HG02840 (cell line): ENCODE results near the gene STRA6.

ENCODE experiments used
- ATAC-seq: cut with Tn5 transposase; IDR thresholded peaks from one replicate; pipeline ENCODE4 v1.9.1; 2021; ENCODE audit warnings: mild to moderate bottlenecking, moderate library complexity, moderate number of reproducible peaks; ENCODE audit not compliant: unreplicated experiment, low FRiP score

STRA6 gene, protein sequence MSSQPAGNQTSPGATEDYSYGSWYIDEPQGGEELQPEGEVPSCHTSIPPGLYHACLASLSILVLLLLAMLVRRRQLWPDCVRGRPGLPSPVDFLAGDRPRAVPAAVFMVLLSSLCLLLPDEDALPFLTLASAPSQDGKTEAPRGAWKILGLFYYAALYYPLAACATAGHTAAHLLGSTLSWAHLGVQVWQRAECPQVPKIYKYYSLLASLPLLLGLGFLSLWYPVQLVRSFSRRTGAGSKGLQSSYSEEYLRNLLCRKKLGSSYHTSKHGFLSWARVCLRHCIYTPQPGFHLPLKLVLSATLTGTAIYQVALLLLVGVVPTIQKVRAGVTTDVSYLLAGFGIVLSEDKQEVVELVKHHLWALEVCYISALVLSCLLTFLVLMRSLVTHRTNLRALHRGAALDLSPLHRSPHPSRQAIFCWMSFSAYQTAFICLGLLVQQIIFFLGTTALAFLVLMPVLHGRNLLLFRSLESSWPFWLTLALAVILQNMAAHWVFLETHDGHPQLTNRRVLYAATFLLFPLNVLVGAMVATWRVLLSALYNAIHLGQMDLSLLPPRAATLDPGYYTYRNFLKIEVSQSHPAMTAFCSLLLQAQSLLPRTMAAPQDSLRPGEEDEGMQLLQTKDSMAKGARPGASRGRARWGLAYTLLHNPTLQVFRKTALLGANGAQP

DNA sequence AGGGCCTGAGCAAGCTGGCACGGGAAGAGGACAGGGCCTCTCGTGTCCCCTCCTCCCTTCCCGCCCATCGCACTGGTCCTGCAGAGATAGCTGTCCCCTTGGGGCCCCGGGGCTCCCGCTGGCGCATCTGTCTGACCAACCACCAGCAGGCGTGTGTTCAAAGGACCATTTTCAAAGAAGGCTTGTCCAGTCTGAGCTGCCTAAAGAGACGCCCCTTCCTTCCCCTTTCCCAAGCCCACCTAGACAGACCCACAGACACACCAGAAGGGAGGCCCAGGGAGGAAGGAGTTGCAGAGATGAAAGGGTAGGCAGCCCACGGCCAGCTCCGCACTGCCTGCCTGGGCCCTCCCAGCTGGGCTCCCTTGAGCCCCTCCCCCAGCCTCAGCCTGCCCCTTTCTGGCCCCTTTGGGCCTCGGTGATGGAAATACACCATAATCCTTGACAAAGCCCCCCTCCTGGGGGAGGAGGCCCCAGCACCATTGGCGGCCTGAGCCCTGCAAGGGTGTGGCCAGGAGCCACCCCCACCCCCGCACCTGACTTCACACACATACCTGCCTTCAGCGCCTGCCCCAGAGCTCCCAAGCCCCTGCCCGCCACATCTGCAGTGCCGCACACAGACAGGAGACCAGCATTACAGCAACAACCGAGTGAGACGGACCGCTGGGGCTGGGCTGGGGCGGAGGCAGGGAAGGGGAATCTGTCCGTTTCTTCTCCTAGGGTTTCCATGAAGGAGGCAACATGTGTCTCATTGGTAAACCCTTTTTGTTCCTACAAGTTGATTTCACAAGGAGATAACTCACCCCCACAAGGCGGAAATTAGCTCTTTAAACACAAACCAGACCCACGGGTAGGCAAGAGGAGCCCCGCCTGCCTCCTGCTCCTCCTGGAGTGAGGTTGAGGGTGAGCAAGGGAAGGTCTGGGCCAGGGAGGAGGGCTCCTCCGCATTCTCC, at the start of gene STRA6:
STRA6 (minus strand) TSS at position 336 of the 950 bp plus-strand sequence. CDS start 520 bp downstream, outside the sequence.
- ATAC-seq = no peak

DNA sequence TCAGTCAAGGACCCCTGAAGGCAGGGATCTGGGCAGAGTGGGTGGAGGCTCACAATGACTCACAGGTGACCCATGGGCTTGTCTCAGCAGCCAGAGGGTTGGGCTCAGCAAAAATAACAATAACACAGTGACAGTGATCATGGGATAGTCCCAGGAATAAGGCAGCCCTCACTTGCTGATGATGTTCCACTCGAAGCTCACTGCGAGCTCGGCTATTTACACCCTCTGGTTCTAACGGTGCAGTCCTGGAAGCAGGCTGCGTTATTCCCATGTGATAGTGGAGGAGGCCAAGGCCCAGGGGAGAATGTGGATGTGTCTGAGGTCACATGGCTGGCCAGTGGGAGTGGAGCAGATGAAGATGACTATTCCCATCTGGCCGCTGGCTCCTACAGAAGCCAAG, 49.7 kb upstream of the STRA6 start:
- ATAC-seq = no peak

DNA sequence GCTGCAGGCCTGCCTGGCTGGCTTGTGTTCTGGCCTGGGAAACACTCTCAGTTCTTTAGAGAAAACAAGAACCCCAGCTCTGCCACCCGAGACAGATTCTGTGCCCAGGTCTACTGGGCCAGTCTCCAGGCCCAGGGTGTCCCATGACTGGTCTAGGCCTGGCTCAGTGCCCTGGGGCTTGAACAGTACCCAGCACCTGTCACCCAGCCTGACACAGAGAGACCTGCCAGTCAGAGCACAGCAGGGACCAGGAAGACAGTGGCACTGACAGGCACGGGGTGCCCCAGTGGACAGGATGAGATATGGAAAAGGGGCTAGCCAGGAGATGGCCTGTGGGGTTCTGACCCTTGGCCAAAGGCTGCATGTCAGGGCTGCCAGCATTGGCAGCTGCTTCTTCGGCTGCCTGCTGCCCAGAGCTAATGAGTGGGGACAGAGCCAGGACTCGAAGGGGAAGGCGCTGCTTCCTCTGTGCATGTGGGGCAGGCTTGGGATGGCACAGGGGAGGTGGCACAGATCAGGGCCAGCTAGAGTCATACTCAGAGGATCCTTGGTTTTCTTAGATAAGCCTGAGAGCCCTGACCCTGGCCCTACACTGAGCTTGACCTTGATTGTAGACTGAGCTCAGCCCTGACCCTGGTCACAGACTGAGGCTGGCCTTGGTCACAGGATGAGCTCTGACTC, 48.7 kb upstream of the STRA6 start:
- no peak for ATAC-seq

DNA sequence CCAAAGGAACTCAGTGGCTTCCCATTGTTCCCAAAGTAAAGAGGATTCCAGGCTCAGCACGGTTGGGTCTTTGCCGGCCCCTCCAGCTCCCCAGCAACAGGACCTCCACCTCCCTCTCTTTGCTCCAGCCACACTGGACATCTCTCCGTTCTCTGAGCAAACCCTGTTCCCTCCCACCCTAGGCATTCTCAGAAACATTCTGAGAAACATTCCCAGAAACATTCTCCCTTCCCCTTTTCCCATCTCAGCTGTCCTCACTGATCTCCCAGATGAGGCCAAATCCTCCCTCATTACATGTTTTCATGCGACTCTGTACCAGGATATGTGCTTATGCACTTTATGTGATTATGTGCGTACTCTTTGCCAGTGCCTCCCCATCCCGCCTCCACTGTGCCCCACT, 47.7 kb upstream of the STRA6 start:
- no peak for ATAC-seq

DNA sequence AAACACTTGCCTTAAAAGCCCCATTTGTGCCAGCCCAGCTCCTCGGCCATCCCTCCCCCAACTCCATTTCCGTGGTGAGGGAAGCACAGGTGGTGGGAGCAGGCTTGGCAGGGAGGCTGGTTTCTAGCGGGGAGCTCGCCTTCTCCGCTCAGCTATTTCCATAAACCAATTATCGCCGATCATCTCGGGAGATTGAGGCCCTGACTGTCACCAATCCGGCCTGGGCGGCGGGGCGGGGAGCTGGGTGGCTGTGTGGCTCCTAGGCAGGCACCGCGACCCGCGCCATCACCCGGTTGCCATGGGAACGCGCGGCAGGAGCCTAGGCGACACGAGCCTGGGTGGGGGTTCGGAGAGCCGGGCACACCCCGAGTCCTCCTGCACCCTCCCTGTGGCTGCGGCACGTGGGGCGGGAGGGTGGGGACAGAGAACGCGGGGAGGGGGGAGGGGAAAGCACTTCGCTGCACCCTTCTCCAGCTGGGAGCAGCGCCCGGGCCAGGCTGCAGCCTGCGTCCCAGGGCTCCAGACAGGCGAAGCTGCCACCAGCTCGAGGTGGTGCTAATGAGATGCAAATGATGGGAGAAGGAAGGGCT, 42.9 kb upstream of the STRA6 start:
- no peak for ATAC-seq

DNA sequence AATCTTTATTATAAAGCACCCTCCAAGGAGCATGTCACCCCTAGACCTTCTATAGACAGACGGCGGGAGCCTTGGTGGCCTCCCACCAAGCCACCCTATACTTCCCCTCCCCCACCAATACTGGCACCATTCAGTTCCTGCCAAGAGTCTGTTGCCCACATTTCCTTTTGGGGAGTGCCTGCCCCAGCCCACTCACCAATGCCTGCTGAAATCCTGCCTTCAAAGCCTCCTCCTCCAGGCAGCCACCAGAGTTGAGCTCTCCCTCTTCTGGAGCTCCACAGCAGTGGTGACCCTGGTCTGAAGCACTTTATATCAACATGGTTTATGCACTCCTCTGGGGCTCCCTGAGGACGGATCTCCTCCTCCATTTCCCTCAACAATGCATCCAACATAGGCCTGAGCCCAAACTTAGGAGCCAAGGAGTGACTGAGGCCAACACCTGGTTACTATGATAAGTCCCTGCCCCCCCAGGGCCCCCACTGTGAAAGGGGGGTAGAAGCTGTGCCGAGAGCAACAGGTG, 42.3 kb upstream of the STRA6 start:
- no peak for ATAC-seq

DNA sequence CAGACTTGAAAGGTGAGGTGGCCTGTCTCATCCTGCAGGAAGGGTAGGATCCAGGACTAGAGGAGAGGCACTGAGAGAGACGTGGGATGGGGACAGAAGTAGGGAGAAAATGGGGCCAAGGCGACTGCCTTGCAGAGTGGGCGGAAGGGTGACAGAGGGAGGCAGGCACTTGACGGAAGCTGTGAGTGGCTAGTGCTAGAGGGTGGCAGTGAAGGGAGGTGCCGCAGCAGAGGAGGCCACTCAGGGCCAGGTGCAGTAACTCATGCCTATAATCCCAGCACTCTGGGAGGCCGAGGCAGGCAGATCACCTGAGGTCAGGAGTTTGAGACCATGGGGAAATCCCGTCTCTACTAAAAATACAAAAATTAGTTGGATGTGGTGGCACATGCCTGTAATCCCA, 40.8 kb upstream of the STRA6 start:
- ATAC-seq = no peak

DNA sequence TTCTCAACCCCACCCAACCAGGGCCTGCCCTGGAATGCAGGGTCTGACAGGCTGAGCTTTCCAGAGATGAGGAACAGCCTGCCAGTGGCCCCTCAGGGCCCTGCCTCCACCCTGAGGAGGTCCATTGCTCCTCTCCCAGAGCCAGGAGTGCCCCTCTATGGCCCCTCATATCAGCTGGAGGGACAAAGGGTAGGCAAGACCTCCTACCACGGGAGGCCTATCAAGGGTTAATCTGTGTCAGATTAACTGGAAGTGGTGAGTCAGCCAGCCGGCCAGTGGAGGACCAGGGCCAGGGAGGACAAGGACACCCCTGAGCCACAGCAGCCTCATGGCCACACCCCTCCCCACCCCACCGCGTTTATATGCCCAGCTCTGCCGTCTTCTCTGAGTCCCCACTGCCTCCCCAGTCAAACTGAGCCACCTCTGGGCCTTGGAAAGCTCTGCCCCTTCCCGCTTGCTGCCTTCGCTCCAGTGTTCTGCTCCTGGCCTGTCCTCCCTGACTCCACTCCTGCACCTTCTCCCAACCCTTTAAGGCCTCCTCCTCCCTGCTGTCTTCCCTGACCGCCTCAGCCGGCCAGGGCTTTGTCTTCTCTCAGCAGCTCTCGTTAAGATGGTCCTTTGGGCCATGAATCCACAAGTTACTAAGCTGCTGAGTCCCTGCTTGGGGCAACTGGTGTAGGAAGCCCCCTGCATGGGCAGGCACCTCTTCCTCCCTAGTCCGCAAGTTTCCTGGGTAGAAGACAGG, 40.0 kb upstream of the STRA6 start:
- no peak for ATAC-seq

DNA sequence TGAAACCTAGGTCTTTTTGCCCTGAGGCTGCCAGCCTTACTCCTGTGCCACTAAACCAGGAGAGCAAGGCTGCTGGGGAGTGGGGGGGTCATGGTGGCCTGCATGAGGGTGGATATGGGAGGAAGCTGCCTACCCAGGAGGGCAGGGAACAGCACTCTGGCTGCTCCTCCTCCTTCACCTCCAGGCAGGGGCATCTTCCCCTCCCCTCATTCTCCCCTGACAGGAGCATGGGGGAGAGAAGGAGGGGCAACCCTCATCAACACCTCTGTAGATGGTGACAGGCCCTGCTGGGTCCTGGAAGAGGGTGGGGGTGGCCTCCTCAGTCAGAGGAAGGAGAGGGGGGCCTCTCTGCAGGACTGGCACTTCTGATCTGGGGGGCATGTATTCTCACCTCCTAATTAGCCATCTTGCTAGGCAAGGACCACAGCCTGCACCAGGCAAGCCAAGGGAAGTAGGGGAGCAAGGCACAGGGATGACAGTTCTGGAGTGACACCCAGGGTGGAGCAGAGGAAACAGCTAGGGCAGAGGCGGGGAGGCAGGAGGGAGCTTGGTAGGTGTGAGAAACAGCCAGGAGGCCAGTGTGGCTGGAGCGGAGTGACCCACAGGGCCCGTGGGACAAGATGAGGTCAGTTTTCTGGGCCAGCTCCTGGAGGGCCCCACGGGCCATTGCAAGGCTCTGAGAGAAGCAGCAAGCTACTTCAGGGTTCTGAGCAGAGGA, 38.5 kb upstream of the STRA6 start:
- no peak for ATAC-seq

DNA sequence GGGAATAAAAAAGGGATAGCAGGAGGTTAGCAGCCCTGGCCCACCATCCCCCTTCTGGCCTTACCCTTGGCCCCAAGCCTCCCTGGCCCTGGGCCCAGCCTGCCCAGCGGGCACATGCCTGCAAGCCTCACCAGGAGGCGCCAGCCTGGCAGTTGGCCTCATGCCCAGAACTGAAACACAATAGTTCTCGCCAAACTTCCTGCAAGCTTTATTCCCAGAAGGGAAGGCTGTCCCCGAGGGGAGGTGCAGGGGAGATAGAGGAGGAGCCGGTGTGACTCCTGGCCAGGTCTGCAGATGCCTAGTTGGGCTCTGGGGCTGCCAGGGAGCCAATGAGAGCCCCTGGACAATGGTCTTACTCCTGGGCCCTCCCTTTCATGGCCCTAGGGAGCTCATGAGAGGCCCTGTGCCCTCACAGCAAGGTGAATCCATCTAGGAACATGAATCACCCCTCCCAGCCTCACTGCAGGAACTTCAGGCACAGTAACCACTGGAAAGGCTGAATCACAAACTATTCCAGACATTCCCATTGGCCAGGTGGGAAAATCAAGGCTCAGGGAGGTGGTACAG, 37.5 kb upstream of the STRA6 start:
- no peak for ATAC-seq

DNA sequence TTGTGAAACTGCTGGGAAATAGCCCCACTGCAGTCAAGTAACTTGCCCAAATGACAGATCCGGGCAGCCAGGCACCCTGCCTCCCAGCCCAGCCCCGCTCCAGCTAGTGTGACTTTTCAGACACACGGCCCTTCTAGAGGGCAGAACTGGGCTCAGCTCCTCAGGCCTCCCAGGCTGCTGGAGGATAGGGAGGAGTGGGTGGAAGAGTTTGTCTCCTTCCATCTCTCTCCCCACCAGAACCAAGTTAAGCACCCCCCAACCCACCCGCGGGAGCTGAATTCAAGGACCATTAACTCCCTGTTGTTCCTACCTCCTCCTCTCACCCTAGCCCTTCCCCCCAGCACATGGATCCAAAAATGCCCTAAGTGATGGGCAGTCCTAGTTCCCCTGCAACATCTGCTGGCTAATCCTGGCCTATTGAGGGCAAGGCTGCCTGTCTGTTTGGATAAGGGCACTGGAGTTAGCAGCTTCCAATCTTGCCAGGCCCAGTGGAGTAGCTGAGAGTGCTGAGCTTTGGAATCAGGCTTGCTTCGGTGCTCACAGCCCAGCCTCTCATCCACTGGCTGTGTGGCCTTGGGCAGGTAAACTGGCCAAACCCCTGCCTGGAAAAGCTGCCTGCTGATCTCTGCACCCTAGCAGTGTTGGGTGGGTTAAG, 36.6 kb upstream of the STRA6 start:
- no peak for ATAC-seq

DNA sequence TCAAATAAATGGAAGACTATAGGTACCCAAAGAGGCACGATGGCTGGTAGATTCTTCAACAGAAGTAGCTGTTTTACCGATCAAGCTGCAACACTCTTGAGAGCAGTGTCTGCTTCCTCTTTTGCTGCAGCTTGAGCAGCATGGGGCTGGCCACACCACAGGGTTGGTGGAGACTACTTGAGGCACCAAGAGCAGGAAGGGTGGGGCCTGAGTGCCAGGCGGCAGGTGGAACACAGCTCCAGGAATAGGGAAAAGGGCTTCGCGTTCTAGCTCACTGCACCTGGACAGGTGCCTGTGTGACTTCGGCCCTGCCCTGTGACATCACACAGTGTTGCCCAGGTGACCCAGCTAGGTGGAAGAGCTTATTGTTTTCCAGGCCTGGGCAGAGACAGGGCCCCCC, 33.4 kb upstream of the STRA6 start, which contains the start of gene CCDC33:
CCDC33 (plus strand) TSS at position 365 of the 400 bp plus-strand sequence. CDS start 394 bp downstream, outside the sequence.
- no peak for ATAC-seq

DNA sequence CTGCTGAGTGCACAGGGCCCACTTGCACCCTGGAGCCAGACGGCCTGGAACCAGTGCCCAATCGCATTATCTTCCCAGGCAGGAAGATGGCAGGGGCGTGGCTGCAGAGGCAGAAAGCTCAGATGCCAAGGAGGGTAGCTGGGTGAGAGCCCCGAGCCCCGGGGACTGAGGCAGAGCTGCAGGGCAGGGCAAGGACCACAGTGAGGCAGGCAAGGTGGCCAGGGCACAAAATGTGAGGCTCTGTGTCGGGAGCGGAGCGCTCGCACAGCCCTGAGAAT, 31.9 kb upstream of the STRA6 start:
- ATAC-seq = no peak

DNA sequence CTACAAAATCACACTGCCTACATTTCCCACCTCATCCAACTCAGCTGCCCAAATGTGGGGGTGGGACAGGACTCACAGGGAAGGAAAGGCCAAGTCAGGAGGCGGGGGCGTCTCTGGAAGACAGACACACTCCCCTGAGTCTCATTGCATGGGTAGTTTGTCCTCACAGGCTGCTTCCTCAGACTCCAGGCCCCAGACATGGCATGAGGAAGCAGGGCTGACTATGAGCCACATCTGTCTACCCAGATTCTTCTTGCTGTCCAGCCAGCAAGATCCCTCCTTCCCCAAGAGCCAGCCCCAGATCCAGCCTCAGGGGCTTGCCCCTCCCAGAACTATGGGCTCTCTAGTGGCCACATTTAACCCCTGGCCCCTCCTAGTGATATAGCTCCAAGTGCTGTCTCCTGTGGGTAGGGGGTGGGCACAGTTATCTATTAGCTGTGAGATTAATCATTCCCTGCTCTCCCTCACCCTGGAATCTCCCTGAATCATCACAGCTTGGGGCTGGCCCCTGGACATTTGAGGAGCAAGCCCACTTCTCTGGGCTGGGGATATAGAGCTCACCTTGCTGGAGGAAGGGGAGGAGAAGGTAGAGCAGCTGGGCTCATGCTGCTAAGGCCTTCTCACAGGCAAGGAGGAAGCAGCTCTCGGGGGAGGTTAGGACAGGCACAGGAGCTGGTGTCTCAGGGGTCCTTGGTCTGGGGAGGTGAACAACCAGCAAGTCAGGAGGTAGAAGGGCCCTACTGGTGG, 31.4 kb upstream of the STRA6 start:
- no peak for ATAC-seq

DNA sequence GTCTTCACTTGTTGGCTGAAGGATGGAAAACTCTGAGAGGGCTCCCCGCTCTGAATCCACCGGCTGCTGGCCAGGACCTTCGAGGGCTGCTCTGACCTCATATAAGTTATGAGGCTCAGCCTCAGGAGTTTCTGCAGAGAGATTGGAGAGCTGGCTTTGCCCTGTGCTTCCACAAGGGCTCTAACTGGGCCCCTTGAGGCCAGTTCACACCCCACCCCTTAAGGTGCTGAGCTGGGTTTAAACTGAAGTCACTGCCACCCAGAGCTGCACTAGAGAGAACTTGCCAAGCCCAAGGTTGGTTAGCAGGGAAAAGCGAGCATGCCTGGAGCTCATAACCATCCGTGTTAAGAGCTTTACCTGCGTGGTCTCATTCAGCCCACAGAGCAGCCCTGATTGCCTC, 30.8 kb upstream of the STRA6 start:
- ATAC-seq = no peak

DNA sequence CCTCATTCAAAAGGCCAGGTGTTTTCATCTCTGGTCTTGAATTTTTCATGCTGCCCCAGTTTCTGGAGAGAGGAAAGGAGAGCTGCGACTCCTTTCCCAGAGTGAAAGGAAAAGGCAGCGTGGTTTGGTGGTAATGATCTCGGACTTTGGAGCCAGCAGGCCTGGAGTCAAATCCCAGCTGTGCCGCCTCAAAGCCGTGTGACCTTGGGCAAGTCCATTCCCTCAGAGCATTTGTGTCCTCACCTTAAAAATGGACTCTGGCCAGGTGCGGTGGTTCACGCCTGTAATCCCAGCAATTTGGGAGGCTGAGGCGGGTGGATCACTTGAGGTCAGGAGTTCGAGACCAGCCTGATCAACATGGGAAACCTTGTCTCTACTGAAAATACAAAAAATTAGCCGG, 28.9 kb upstream of the STRA6 start:
- ATAC-seq = no peak

DNA sequence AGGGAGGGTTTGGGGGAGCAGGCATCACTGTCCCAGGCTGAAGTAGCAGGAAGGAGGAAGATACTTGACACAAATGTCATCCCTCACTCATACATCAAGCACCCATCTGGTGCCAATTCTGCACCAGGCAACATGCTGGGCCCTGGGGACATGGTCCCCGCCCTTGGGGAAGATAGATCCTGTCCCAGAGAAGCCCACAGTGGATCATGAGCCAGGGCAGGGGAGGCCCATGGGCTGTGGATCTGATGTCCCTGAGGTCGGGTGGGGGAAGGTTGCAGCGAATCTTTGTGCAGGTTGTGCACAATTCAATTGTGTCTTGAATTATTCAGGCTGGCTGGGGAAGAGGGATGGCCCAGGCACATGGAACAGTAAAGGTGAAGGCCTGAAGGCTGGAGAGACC, 27.1 kb upstream of the STRA6 start:
- no peak for ATAC-seq
